Thyroid gland (tissue), 4 donors: ENCODE measurements around the gene COL20A1.

Experiments used
- POLR2A ChIP-seq, 2 donors: fragments of 450-650 bp; IDR thresholded peaks; one replicate each; pipeline ENCODE4 v1.6.1; 2017; ENCODE audit warnings: antibody characterized with exemption in 2 of 2, mild to moderate bottlenecking in 2 of 2, moderate library complexity in 1 of 2
- TF ChIP-seq, protein P1 (sequence below), 6 experiments: fragments of 200-600 bp in 3 of 6; fragments of 450-650 bp in 3 of 6; sonication (generic) in 3 of 6; IDR thresholded peaks; one replicate each; pipeline ENCODE4 v1.5.1; 2016 to 2019; ENCODE audit warnings: antibody characterized with exemption in 6 of 6, mild to moderate bottlenecking in 2 of 6, inconsistent platforms in 1 of 6, moderate library complexity in 1 of 6

DNA sequence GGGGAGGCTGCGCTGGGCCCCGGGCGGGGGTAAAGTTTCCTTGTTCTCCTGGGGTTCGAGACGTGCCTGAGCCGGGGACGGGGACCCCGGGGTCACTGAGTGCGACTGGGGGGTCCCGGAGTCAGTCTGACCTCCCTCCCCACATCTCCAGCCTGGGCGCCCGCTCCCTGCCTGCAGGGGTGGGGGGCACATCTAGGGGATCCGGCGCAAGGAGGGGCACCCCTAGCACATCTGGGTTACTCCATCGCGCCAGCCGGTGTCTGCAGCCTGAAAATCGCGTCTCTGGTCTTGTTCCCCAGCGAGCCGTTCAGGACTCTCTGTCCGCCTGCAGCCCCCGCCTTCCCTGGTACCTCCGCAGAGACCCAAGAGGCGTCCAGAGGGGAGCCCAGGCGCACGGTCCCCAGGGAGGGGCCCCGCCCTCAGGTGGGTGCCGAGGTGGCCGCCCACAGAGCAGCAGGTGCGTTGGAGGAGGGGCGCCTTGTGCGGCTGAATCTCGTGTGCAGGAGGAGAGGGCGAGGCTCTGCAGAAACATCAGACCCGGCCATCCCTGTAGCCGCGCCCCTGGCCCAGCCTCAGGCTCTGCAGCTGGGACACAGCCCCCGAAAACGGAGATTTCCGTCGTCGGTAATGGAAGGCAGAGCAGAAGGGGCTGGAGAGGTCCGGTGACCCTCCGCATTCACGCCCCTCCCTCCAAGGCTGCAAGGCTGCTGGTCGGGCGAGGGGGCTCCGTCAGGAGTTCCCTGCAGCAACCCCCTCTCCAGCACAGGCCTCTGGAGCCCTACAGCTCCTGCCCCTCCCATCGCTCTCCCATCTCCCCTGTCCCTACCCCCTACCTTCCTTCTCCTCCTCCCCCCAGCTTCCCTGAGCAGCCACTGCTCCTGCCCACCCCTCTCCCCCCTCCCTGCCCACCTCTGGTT lies 68.8 kb downstream of the COL20A1 start:
- TF ChIP-seq POLR2A (IDR thresholded peaks at IDR 0.05), result no peak
- TF ChIP-seq, protein P1, sequence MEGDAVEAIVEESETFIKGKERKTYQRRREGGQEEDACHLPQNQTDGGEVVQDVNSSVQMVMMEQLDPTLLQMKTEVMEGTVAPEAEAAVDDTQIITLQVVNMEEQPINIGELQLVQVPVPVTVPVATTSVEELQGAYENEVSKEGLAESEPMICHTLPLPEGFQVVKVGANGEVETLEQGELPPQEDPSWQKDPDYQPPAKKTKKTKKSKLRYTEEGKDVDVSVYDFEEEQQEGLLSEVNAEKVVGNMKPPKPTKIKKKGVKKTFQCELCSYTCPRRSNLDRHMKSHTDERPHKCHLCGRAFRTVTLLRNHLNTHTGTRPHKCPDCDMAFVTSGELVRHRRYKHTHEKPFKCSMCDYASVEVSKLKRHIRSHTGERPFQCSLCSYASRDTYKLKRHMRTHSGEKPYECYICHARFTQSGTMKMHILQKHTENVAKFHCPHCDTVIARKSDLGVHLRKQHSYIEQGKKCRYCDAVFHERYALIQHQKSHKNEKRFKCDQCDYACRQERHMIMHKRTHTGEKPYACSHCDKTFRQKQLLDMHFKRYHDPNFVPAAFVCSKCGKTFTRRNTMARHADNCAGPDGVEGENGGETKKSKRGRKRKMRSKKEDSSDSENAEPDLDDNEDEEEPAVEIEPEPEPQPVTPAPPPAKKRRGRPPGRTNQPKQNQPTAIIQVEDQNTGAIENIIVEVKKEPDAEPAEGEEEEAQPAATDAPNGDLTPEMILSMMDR (IDR thresholded peaks at IDR 0.05), result no peak
